NCI-H1436 (cell line): ENCODE data around the gene MUS81.

Experiments used
- DNase-seq: peaks from one replicate; lab custom pipeline; 2025; lab: John Stamatoyannopoulos, UW

The MUS81 gene

GRCh38 chr11:65892661-65893317, 32.6 kb downstream of the MUS81 start:
- DNase-seq: no peak

- no peak for DNase-seq
Measured at GRCh38 chr11:65894034-65894591, 33.9 kb downstream of the MUS81 start.

- DNase-seq: no peak
Measured at GRCh38 chr11:65895482-65895981, 35.3 kb downstream of the MUS81 start.

- no peak for DNase-seq
Measured at GRCh38 chr11:65896034-65896999, 36.1 kb downstream of the MUS81 start.

GRCh38 chr11:65897020-65897471, 36.8 kb downstream of the MUS81 start:
- no peak for DNase-seq

- DNase-seq: no peak
Measured at GRCh38 chr11:65898656-65899355, 38.6 kb downstream of the MUS81 start.

GRCh38 chr11:65899356-65900124, 39.3 kb downstream of the MUS81 start:
- DNase-seq: no peak

GRCh38 chr11:65900125-65900898, 40.1 kb downstream of the MUS81 start, which contains the start of gene FOSL1:
Gene FOSL1, minus strand, starts transcription at chr11:65900388. Its CDS starts 49 bp downstream, at chr11:65900339.
- peak; percentile 69 for DNase-seq

- no peak for DNase-seq
Measured at GRCh38 chr11:65900899-65901180, 40.6 kb downstream of the MUS81 start.

GRCh38 chr11:65903068-65903481, 42.8 kb downstream of the MUS81 start:
- no peak for DNase-seq

GRCh38 chr11:65903715-65904114, 43.5 kb downstream of the MUS81 start:
- no peak for DNase-seq

- no peak for DNase-seq
Measured at GRCh38 chr11:65906602-65907001, 46.4 kb downstream of the MUS81 start.

- DNase-seq: no peak
Measured at GRCh38 chr11:65907878-65908277, 47.6 kb downstream of the MUS81 start.

- DNase-seq: no peak
Measured at GRCh38 chr11:65911682-65912568, 51.7 kb downstream of the MUS81 start.

- no peak for DNase-seq
Measured at GRCh38 chr11:65912845-65913244, 52.6 kb downstream of the MUS81 start.

GRCh38 chr11:65915101-65915820, 55.0 kb downstream of the MUS81 start:
- no peak for DNase-seq

- no peak for DNase-seq
Measured at GRCh38 chr11:65915821-65916251, 55.6 kb downstream of the MUS81 start.
